ENCODE measurements around the gene BRD7.

Gene BRD7

DNA sequence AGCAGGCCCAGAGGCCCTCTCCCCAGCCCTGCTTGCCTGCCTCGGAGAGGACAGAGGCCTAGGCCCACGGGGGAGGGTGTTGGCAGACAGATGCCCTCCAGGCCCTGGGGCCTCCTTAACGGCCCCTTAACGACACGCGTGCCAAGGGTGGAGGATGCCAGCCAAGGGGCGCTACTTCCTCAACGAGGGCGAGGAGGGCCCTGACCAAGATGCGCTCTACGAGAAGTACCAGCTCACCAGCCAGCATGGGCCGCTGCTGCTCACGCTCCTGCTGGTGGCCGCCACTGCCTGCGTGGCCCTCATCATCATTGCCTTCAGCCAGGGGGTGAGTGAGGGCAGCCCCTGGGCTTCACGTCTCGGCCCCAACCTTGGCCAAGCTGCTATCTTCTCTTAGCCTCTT lies 80.8 kb downstream of the BRD7 start:
- no peak for DNase-seq

DNA sequence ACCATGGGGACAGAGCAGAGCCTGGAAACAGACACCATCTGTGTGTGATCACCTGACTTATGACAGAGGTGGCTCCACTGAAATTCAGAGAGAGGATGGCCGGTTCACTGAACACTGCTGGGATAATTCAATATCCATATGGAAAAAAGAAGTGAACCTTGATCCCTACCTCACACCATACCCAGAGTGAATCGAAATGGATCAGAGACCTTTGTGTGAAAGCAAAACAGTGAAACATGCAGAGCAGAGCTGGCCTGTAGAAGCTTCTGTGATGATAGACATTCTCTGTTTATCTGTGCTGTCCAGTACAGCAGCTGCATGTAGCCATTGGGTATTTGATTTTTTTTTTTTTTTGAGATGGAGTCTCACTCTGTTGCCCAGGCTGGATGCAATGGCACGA lies 82.1 kb downstream of the BRD7 start:
- no peak for DNase-seq

DNA sequence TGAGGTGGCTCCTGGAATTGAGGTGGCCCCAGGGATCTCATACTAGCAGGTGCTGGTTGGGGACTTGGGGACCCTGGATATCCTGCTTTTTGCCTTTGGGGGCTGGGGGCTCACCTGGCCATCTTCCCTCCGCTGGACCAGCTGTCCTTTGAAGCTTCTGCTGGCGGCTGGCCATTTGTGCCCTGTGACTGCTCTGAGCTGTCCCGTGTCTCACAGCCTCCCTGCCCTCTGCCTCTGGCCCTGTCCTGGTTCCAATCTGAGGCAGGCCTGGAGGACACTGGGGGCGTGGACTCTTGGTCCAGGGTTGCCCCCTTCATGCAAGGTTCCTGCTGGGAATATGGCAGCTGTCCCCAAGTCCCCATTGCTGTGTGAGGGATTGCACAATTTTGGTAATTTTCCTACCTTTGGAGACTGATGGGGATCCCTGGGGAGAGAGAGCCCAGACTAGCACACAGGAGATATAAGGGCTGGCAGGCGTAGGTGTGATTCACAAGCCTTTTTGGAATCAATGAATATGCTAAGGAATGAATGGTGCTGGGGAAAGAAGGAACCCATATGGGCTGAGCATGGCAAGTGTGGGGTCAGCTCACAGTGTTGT lies 83.3 kb downstream of the BRD7 start:
- DNase-seq = no peak

DNA sequence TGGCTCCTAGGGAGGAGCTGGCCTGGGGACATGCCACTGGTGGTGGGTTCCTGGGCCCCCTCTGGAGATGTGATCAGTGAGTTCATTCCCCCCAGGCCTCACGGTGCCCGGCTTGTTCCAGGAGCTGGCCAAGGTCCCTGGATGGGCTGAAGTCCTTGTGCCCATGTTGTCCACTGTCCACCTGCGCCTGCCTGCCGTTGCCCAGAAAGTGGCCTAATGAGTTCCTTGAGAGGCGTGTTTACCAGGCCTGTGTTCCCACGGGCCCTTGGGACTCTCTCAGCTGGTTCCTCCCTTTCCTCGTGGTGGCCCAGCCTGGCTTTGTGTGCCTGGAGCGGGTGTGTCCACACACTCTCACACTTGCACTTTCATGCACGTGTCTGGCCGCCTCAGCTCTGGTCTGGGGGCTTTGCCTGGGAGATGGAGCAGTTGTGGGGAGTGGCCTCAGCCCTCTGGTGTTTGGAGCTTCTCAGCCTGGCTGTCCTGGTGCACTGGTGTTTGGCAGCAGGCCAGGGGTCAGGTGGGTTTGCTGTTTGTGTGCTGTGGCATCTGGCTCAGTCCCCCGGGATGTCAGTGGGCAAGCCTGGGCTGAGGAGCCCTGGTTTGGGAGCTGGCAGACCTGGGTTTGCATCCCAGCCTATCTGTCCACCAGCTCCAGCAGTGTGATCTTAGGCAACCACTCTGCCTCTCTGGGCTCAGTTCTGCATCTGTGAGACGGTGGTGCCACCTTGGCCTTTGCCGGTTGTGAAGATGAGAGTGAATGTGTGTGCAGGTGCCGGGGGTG lies 84.5 kb downstream of the BRD7 start:
- no peak for DNase-seq

DNA sequence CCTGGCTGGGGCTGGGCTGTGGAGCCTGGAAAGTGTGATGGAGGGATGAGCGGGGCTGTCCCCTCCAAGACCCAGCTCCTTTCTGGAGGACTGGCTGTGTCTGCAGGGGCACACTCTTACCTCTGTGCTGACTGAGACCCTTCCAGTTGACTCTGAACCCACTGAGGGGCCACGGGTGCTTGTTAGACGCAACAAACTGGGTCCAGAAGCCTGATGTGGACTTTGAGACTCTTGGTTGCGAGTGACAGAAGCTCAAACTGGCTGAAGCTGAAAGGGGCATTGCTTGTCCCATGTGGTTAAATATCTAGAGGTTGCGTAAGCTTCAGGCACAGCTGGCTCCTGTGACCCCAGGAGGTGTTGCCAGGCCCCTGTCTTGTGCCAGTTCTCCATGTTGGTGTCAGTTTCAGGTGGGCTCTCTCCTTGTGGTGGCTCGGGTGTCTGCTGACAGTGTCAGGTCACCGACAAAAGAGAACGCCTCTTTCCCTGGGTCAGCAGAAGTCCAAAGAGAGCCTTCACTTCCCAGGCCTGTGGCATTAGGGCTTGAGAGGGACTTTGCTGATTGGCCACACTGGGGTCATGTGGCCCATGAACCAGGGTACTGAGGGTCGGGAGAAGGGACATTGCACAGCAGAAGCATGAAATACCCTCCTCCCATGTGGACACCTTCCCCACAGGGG lies 85.7 kb downstream of the BRD7 start:
- no peak for DNase-seq

DNA sequence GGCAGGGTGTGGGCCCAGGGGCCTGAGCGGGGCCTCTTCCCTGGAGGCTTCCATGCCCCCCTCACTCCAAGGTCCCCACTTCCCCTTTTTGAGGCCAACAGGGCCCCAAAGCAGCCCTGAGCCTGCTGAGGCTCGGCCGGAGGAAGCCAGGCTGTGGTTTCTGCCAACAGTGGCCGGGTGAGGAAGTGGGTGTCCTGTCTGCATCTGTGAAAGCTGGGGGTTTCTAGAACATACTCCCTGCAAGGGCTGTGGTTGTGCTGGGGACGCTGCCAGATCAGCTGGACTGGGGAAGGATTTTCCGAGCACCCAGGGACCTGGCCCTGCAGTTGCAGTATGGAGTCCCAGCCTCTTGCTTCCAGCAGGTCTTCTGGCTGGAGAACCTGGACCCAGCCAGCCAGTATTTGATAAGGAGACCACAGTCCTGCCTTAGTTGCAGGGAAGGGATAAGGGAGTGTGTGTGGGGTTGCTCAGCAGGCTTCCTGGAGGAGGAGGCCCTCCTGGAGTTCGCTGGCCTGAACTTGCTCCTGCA lies 86.7 kb downstream of the BRD7 start:
- DNase-seq = no peak

DNA sequence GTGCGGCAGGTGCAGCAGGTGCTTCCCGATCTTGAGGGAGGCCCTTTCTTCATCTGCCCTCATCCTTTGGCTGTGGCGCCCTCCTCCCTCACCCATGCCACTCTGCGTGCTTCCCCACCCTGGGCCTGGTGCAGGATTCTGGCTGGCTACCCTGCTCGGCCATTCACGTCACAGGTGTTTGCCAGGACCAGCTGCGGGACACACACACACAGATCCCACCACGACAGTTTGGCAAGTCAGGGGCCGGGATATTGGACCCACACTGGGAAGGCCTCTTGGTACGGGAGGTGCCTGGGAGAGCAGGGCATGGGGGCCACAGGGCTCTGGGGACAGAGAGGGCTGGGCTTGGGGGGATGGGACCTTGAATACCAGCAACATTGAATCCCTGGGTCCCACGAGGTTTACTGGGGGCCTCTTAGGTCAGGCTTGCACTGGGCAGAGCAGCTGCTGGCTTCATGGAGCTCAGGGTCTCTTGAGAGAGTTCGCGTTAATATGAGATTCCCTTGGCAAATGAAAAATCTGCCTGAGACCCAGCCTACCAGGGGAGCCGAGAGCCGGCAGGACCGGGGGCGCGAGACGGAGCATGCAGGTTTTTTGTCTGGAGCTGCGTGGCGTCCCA lies 87.3 kb downstream of the BRD7 start:
- DNase-seq = no peak

DNA sequence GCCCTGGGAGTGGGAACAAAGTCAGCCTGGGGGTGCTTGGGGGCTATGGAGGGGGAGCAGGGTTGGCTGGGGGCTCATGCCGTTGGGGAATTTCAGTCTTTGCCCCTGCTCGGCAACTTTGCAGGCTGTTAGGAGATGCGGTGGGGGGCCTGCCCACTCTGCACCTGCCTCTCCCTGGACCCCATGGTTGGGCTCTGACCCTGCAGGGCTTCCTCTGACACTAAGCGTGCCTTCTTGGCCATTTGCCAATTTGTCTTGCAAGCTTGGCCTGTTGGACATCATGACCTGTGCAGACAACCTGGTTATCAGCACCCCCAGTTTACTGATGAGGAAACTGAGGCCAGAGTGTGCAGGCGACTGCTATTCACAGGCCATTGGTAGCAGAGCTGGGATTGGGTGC lies 87.9 kb downstream of the BRD7 start:
- no peak for DNase-seq

DNA sequence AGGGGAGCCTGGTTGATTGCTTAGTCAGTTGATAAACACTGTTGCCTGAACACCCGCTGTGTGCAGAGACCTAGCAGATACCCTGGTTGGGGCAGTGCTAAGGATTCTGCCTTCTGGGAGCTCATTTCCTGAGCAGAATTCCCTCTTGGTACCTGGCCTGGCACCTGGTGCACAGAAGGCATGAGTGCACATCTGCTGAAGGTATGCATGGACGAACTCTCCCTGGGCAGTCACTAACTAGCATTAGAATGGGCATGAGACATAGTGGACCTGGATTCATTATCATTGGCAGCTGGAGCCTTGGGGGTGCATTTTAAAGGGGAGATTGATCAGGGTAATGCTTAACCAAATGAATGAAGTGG lies 89.3 kb downstream of the BRD7 start:
- no peak for DNase-seq

DNA sequence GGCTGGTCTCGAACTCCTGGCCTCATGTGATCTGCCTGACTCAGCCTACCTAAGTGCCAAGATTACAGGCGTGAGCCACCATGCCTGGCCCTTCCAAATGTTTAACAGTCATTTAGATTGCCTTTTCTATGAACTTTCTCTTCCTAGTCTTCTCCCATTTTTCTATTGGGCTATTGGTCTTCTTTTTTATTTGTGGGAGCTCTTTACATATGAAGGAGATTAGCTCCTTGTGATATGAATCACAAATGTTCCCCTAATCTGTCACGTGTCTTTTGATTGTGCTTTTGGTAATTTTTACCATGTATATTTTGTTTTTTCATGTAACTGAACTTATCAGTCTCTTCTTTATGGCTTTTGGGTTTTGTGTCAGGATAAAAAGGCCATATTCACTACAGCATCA lies 90.5 kb downstream of the BRD7 start:
- DNase-seq = no peak

DNA sequence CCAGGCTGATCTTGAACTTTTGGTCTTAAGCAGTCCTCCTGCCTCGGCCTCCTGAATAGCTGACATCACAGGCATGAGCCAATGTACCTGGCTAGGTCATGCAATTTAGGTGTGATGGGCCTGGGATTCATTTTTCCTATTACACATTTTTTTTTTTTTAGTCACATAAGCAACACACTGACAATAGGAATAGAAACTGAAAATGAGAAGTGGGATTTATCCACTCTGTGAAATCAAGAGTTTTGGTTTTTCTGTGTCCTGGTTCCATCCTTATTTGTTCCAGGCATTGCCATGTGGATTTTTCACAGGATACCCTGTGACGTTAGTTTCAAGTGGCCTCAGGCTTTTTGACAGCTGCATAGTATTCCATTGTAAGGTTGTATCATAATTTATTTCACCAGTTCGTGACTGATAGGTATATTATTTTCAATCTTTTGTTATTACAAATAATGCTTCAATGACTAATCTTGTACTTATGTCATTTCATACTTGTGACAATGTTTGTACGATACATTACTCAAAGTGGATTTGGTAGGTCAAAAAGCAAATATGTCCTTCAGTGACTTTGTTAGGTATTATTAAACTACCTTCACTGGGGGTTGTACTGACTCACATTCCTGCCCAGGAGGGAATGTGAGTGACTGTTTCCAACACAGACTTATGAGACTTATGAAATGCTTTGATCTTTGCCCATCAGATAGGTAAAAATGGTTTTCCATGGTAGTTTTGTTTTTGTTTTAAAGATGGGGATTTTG lies 91.8 kb downstream of the BRD7 start:
- DNase-seq = no peak

DNA sequence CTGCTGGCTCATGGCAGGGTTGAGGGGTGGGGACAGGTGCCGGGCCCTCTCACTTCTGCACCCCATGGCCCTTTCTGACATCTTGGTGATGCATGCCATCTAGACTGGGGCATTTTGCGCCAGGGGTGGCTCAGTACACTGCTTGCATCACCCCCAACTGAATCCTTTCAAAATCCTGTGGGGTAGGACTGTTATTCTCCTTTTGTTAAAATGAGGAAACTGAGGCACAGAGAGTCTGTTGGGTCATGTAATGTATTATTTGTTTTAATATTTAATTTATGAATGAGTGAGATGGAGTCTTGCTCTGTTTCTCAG lies 92.5 kb downstream of the BRD7 start:
- DNase-seq = no peak

DNA sequence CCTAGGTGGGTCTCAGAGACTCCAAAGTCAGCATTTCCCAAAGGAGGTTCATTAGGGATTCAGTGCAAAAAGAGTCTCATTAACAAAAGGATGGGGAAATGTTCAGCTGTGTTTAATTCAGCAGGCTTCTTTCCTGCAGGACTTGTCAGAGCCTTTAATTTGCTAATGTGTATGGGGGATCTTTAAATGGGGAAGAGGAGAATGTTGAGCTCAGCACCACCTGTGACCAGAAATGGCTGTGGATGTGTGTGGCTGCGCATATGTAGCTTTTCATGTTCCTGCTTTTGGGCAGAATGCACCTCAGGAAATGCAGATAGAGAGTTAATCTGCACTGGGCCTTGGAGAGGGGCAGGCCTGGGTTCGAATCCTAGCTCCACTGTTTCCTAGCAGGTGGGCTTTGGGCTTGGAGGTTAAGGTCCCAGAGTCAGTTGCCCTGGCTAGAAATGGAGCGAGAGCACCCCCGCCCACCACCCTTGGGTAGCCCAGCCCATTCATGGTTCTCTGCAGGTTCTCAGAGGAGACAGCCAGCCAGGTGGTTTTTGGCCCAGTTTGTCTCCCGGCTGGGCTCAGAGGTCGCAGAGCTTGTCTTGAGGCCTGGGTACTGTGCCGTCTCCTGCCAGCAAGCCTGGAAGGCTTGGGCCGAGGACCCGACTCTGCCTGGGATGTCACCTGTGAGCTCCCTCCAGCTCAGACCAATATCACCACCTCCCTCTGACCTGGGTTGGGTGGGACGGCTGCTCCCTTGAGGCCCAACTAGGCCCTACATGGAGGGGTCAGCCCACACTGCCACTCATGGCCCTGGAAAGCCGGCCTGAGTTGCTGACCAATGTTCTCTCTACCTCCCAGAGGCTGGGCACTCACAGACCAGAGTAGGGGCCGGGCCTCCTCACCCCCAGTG lies 93.1 kb downstream of the BRD7 start:
- no peak for DNase-seq

DNA sequence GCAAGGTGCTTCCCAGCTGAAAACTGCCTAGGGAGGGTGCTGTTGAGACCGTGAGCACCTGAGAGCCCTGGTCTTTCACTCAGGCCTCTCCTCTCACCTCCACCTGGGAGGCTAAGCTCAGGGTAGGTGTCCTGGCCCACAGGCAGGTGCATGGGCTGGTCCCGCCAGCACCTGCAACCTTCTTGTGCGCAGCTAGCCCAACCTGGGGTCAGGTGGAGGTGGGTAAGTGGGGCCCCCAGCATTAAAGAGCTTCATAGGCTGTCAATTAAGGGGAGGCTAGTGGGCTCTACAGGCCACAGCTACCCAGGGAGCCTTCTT lies 93.7 kb downstream of the BRD7 start:
- DNase-seq = no peak

DNA sequence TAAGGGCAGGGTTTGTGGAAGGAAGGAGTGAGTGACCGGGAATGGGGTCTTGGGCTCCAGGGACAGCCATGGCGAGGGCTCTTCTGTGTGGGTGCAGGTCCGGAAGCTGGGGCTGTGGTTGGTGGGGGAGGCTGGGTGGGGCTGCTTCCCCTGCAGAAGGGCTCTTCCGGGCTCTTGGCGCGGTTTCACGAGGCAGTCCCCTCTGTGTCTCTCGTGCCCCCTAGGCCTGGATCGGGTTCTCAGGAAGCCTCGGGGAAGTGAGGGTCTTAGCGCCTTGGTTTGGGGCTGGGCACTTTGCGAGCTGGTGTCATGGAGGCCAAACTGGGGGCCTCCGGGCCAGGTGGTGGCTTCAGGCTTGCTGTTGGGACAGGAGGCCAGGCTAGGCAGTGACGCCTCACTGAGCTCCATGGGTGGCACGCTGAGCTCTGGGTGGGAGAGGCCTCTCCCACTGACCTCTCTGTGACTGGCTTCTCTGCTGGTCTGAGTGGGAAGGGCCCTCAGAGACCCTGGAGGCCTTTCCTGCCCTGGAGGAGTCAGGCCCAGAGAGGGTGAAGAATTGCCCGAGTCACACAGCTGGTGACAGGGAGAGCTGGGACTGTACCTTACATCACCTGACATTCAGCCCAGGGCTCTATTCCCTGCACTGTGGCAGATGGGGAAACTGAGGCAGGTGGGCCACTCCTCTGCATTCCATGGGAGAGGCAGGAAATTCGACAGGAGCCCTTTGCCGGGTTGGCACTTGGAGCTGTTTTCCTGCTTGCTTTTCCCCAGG lies 94.3 kb downstream of the BRD7 start:
- no peak for DNase-seq

DNA sequence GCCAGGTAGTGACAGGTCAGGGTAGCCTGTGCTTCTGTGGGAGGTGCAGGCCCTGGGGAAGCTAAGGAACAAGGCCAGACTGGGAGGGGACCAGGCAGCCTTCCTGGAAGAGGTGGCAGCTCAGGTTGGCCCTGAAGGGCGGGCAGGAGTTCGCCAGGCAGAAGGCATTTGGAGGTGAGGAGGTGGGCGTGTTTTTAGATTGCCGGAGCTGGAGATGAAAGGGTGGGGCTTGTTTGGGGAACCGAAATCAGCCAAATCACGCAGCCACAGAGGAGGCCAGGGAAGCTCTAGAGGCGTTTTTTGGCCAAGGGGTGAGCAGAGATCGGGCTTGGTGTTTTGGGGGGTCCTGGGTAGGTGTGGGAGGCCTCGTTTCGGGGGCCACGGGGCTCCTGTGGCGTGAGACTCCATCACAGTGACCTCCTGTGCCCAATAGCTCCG lies 94.9 kb downstream of the BRD7 start:
- no peak for DNase-seq

DNA sequence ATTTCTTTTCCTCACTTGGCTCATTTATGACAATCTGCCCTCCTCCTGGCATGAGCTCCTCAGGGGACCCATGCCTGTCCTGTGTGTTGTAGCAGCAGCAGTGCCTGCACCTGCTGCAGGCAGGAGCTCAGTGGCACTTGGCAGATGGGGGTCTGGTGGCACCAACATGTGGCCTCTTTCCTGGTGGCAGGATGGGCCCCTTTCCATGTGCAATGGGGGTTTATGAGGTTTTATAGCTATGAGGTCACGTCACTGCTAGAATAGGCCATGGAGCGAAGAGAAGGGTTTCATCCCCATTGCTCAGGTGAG lies 95.5 kb downstream of the BRD7 start:
- DNase-seq = no peak

DNA sequence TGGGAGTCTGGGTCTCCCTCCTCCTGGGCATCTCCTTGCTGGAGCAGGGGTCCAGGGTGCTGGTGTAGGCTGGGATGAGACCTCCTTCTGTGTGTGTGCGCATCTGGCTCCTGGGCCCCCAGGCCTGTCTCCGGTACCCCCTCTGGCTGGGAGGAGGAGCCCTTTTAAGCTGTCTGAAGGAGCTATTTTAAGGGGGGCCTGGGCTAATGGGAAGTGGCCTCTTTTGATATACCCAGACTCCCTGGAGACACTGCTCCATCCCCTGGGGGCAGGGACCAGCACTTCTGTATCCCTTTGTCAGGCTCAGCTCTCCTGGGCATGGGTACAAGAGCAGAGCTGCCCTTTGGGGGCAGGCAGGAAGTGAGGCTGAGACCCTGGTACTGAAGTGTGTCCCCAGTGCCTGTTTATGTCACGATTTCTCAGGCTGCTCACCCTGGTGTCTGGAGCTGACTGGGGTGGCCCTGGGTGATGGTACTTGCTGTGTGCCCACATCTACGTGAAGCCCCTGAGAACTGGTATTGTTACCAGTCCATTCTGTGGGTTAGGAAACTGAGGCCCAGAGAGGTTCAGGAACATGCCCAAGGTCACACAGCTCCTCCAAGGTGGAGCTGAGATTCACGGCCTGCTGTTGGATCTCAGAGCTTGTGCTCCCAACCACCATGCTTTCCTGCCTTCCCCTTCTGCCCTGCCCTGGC lies 96.0 kb downstream of the BRD7 start:
- DNase-seq = no peak

DNA sequence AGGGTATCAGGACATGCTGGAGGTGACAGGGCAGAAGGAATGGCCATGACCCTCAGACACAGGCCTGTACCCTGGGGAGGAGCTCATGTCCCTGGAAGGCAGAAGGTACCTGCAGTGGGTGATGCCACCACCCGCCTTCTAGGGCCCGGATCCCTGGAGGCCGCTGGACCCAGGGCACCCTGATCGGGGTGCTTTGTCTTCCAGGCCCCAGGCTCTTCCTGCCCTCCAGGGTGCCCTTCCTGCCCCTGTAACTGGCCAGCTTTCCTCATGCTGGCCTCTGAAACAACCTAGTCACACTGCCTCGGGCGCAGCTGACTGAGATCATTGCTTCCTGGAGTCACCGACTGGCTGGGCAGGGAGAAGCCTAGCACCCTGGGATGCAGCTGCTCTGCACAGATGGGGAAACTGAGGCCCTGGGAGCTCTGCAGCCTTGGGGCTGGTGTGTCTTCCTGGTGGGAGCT lies 96.6 kb downstream of the BRD7 start:
- DNase-seq = no peak

DNA sequence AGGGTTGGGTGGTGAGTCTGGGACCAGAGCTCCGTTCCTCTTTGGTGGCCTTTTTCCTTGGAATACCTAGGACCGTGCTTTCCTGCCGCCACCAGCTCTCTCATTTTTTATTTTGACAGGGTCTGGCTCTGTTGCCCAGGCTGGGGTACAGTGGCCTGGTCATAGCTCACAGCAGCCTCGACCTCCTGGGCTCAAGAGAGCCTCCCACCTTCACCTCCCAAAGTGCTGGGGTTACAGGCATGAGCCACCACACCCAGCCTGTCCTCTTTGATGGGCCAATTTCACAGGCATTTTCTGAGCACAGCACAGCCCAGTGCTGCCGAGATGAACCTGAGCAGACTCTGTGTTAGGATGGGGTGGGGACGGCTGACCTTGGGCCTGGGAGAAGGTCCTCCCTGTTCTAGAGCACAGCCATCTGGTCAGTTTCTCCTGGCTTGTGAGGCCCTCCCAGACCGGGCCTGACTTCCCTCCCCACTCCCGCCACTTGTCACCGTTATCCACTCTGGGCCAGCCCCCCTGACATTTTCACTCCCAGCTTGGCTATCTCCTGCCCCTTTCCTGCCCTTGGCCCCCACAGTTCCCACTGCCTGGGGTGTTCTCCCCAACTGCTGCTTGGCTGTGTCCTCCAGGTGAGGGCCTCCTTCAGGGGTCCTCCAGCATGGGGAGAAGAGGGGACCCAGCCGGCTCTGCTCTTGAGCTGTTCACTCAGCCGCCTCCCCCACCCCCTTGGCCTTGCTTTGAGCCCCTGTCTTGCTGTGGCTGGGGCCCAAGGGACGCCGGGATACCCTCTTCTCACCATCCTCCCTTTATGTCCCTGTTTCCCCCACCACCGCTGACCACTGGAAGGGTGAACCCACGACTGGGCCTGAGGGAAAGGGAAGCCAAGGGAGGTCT lies 97.4 kb downstream of the BRD7 start:
- DNase-seq = no peak

All from NCI-H1417 treated with DMSO at 0.1 percent for 48 hours (cell line).